GM18951 (cell line): ENCODE results near the gene PTH1R.

Experiments
- POLR2A ChIP-seq: IDR thresholded peaks from 4 replicates; pipeline ENCODE4 v1.6.1; 2011; ENCODE audit warnings: mild to moderate bottlenecking; ENCODE audit not compliant: insufficient read length, insufficient read depth; ENCODE audit errors: extremely low read depth
- in situ Hi-C: fragments of 300-500 bp; cut with MboI; formaldehyde crosslinking; loops from one replicate; pipeline ENCODE4 v1.12.0; 2022; ENCODE audit warnings: low sequenced_read_pairs, mixed read lengths, inconsistent platforms; ENCODE audit not compliant: unreplicated experiment

The PTH1R gene

DNA sequence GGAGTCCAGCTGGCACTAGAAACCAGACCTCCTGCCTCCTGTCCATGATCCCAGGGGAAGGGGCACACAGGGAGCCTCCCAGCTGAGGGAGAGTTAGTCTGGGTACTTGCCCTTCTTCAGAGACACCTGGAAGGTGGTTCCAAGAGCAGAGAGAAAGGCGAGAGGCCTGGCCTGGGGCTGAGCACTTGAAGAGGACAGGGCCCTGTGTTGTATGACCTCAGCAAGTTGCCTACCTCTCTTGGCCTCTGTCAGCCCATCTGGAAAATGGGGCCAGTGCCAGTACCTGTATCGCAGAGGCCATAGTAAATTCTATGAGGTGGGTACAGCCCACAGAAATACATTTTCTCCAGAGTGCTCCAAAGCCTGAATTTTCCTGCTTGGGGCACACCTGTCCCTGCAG is 19.5 kb downstream of the PTH1R start:
- in situ Hi-C loops = no loop called here

GRCh38 chr3:46897829-46898320 is 20.4 kb downstream of the PTH1R start:
- in situ Hi-C loops = no loop called here
- no peak for TF ChIP-seq POLR2A

More for the DNA sequence above, 19.5 kb downstream of the PTH1R start:
- TF ChIP-seq POLR2A = no peak

DNA sequence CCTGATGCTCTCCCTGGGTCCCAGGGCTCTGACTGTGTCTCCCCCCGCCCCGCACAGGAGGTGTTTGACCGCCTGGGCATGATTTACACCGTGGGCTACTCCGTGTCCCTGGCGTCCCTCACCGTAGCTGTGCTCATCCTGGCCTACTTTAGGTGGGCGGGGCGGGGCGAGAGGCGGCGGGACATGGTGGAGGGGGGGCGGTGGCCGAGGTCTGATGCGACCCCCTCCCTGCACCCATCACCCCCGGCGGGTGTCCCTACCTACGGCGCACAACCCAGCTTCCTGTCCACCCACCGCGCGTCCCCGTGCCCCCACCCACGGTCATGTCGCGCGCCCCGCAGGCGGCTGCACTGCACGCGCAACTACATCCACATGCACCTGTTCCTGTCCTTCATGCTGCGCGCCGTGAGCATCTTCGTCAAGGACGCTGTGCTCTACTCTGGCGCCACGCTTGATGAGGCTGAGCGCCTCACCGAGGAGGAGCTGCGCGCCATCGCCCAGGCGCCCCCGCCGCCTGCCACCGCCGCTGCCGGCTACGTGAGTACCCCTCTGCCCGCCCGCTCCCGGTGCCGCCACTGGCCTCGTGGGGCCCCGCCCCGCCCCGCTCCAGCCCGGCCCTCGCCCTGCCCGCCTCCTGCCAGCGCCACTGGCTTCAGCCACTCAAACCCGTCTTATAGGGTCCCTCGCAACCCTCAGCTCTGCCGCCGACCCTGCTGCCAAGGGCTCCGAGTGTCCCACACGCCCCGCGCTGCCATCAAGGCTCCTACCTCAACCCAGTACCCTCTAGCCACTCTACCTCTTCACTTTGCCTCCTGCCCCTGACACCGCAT is 21.0 kb downstream of the PTH1R start:
- TF ChIP-seq POLR2A = no peak
- in situ Hi-C loops = no loop called here

GRCh38 chr3:46899151-46900006 is 21.9 kb downstream of the PTH1R start:
- in situ Hi-C loops = loop anchor here (5.0 kb wide), 1 partner anchor 187 kb away; no protein-coding TSS in a partner anchor
- no peak for TF ChIP-seq POLR2A

GRCh38 chr3:46900007-46900292 is 22.4 kb downstream of the PTH1R start:
- no peak for TF ChIP-seq POLR2A
- in situ Hi-C loops = loop anchor here (5.0 kb wide), 1 partner anchor 188 kb away; no protein-coding TSS in a partner anchor

GRCh38 chr3:46900356-46900755 is 22.8 kb downstream of the PTH1R start:
- in situ Hi-C loops = loop anchor here (5.0 kb wide), 1 partner anchor 188 kb away; no protein-coding TSS in a partner anchor
- TF ChIP-seq POLR2A = no peak

- in situ Hi-C loops = loop anchor here (5.0 kb wide), 1 partner anchor 189 kb away; no protein-coding TSS in a partner anchor
- TF ChIP-seq POLR2A = no peak
These were observed 23.5 kb downstream of the PTH1R start for GRCh38 chr3:46901061-46901460.

DNA sequence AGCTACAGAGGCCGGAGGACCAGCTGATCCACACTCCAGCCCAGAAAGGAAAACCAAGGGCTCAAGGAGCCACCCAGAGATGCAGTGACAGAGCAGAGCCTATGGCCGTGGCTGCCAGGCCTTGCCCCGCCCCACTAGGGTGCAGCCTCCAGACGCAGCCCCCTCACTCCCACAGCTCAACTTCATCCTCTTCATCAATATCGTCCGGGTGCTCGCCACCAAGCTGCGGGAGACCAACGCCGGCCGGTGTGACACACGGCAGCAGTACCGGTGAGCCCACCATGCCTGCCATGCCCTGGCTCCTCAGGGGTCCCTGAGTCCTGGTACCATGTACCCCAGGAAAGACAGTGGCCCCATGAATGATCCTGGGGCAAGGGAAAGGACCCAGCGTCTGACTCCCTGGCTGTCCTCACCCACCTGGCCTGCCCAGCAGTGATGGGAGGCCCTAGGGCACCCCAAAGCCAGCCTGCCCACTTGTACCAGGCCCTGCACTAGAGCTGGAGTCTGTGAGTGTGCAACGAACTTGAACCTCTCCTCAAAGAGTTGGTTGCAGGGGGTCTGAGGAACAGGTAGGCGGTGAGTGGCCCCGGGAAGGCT is 24.2 kb downstream of the PTH1R start:
- in situ Hi-C loops = loop anchor here (5.0 kb wide), 1 partner anchor 189 kb away; no protein-coding TSS in a partner anchor
- TF ChIP-seq POLR2A = no peak

GRCh38 chr3:46902188-46902631 is 24.7 kb downstream of the PTH1R start:
- no peak for TF ChIP-seq POLR2A
- in situ Hi-C loops = loop anchor here (5.0 kb wide), 1 partner anchor 190 kb away; no protein-coding TSS in a partner anchor

- no peak for TF ChIP-seq POLR2A
- in situ Hi-C loops = loop anchor here (5.0 kb wide), 1 partner anchor 191 kb away; no protein-coding TSS in a partner anchor
These were observed 26.1 kb downstream of the PTH1R start for GRCh38 chr3:46903341-46904302.

- TF ChIP-seq POLR2A = no peak
- in situ Hi-C loops = loop anchor here (5.0 kb wide), 1 partner anchor 192 kb away; no protein-coding TSS in a partner anchor
These were observed 27.0 kb downstream of the PTH1R start for GRCh38 chr3:46904303-46905212.
